ENCODE measurements around the gene COL6A3.

GRCh38 chr2:237358721-237359517 is 55.0 kb downstream of the COL6A3 start:
- TF ChIP-seq EZH2phosphoT487 (IDR thresholded peaks at IDR 0.05) = no peak
- TF ChIP-seq, protein P1, sequence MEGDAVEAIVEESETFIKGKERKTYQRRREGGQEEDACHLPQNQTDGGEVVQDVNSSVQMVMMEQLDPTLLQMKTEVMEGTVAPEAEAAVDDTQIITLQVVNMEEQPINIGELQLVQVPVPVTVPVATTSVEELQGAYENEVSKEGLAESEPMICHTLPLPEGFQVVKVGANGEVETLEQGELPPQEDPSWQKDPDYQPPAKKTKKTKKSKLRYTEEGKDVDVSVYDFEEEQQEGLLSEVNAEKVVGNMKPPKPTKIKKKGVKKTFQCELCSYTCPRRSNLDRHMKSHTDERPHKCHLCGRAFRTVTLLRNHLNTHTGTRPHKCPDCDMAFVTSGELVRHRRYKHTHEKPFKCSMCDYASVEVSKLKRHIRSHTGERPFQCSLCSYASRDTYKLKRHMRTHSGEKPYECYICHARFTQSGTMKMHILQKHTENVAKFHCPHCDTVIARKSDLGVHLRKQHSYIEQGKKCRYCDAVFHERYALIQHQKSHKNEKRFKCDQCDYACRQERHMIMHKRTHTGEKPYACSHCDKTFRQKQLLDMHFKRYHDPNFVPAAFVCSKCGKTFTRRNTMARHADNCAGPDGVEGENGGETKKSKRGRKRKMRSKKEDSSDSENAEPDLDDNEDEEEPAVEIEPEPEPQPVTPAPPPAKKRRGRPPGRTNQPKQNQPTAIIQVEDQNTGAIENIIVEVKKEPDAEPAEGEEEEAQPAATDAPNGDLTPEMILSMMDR (IDR thresholded peaks at IDR 0.05) = no peak
- no peak for TF ChIP-seq EZH2 (IDR thresholded peaks at IDR 0.05)

Measured in neural progenitor cell (in vitro differentiated cells).